ENCODE measurements around the gene GABRE. TPM values are rescaled to one million over a fixed set of nuclear protein-coding genes. Genes with fewer than 3 reads are reported as not detected.

GABRE gene
- polyA plus RNA-seq, 3 donors, result not detected

GRCh38 chrX:151921866-151922265 lies 52.6 kb downstream of the GABRE start:
- peaks cover 2 to 37% (median 13%) of the 10 kb centered on the region in 7 donors for H3K9me3 Mint-ChIP-seq
- no peak overlapping the region for H3K4me3 ChIP-seq (replicated peaks in 1 of 3; ENCODE audit: low read depth in 2 of 3, low read length in 3 of 3)
- no peak for DNase-seq
- H3K36me3 ChIP-seq (replicated peaks in 1 of 2; ENCODE audit: control insufficient read depth in 1 of 2, insufficient read depth in 2 of 2, low read length in 2 of 2), result no peaks in the 10 kb centered on the region
- no peak overlapping the region for H2AFZ ChIP-seq (ENCODE audit: insufficient read depth, low read depth, low read length, poor library complexity, severe bottlenecking)
- no peak overlapping the region for H3K4me2 ChIP-seq (replicated peaks; ENCODE audit: extremely low read depth, low read length, poor library complexity, severe bottlenecking)
- no peaks in the 10 kb centered on the region for H3K4me1 Mint-ChIP-seq
- TF ChIP-seq CTCF (IDR thresholded peaks at IDR 0.05), result no peak
- H3K9me3 ChIP-seq (replicated peaks in 1 of 2; ENCODE audit: control insufficient read depth in 1 of 2, insufficient read depth in 1 of 2, low read length in 2 of 2), result peaks cover 11 to 28% of the 10 kb centered on the region in 2 donors
- H3K4me3 Mint-ChIP-seq, result no peak overlapping the region
- no peaks in the 10 kb centered on the region for H4K20me1 ChIP-seq (ENCODE audit: insufficient read depth, low read length)
- H3K27me3 Mint-ChIP-seq (ENCODE audit: low read depth in 3 of 3), result no peaks in the 10 kb centered on the region
- H3K4me1 ChIP-seq (ENCODE audit: control insufficient read depth in 1 of 2, insufficient read depth in 2 of 2, low read length in 2 of 2), result no peaks in the 10 kb centered on the region
- H3K36me3 Mint-ChIP-seq, result no peaks in the 10 kb centered on the region
- no peak overlapping the region for H3K9ac ChIP-seq (ENCODE audit: insufficient read depth, low read length, poor library complexity, severe bottlenecking)
- no peaks in the 10 kb centered on the region for H3K79me2 ChIP-seq (ENCODE audit: insufficient read depth, low read length)
- peak overlapping the region in 1 of 7 donors; percentile 8 for H3K27ac Mint-ChIP-seq
- intact Hi-C loops (cut with micrococcal nuclease), result no loop called here
- no peaks in the 10 kb centered on the region for H3K27me3 ChIP-seq (ENCODE audit: control insufficient read depth in 2 of 2, insufficient read depth in 2 of 2, low read length in 2 of 2)
- WGBS (ENCODE audit: insufficient coverage), result 92% methylated on average over 4 of the region's 5 CpGs
- H3K27ac ChIP-seq (ENCODE audit: low read depth in 1 of 2, low read length in 2 of 2), result no peak overlapping the region

GRCh38 chrX:151921292-151921691 lies 53.2 kb downstream of the GABRE start:
- intact Hi-C loops (cut with micrococcal nuclease), result no loop called here

More at GRCh38 chrX:151921292-151921691, 53.2 kb downstream of the GABRE start:
- H4K20me1 ChIP-seq (ENCODE audit: insufficient read depth, low read length), result no peaks in the 10 kb centered on the region
- no peak for TF ChIP-seq CTCF (IDR thresholded peaks at IDR 0.05)
- H3K4me1 ChIP-seq (ENCODE audit: control insufficient read depth in 1 of 2, insufficient read depth in 2 of 2, low read length in 2 of 2), result no peaks in the 10 kb centered on the region
- no peak overlapping the region for H3K4me2 ChIP-seq (replicated peaks; ENCODE audit: extremely low read depth, low read length, poor library complexity, severe bottlenecking)
- H3K36me3 ChIP-seq (replicated peaks in 1 of 2; ENCODE audit: control insufficient read depth in 1 of 2, insufficient read depth in 2 of 2, low read length in 2 of 2), result no peaks in the 10 kb centered on the region
- H3K9ac ChIP-seq (ENCODE audit: insufficient read depth, low read length, poor library complexity, severe bottlenecking), result no peak overlapping the region
- no peak overlapping the region for H2AFZ ChIP-seq (ENCODE audit: insufficient read depth, low read depth, low read length, poor library complexity, severe bottlenecking)
- no peaks in the 10 kb centered on the region for H3K4me1 Mint-ChIP-seq
- no CpG with 5 or more reads among the region's 10 CpGs for WGBS (ENCODE audit: insufficient coverage)
- H3K27me3 Mint-ChIP-seq (ENCODE audit: low read depth in 3 of 3), result no peaks in the 10 kb centered on the region
- peaks cover 11 to 28% of the 10 kb centered on the region in 2 donors for H3K9me3 ChIP-seq (replicated peaks in 1 of 2; ENCODE audit: control insufficient read depth in 1 of 2, insufficient read depth in 1 of 2, low read length in 2 of 2)
- no peak overlapping the region for H3K4me3 ChIP-seq (replicated peaks in 1 of 3; ENCODE audit: low read depth in 2 of 3, low read length in 3 of 3)
- no peak overlapping the region for H3K27ac ChIP-seq (ENCODE audit: low read depth in 1 of 2, low read length in 2 of 2)
- no peaks in the 10 kb centered on the region for H3K79me2 ChIP-seq (ENCODE audit: insufficient read depth, low read length)
- H3K9me3 Mint-ChIP-seq, result peaks cover 2 to 37% (median 13%) of the 10 kb centered on the region in 7 donors
- no peak for DNase-seq
- H3K36me3 Mint-ChIP-seq, result no peaks in the 10 kb centered on the region
- no peaks in the 10 kb centered on the region for H3K27me3 ChIP-seq (ENCODE audit: control insufficient read depth in 2 of 2, insufficient read depth in 2 of 2, low read length in 2 of 2)
- H3K27ac Mint-ChIP-seq, result no peak overlapping the region
- no peak overlapping the region for H3K4me3 Mint-ChIP-seq

Measured in CD14-positive monocyte (primary cell).